ENCODE measurements around the gene INPP5A.
"Not testable (repeated sequence)": the region's sequence is repeated elsewhere in the genome, so short reads cannot be mapped to it uniquely, and the experiment has no call there.

Gene INPP5A

GRCh38 chr10:132776821-132777220, 239.2 kb downstream of the INPP5A start:
- no peak for DNase-seq

DNA sequence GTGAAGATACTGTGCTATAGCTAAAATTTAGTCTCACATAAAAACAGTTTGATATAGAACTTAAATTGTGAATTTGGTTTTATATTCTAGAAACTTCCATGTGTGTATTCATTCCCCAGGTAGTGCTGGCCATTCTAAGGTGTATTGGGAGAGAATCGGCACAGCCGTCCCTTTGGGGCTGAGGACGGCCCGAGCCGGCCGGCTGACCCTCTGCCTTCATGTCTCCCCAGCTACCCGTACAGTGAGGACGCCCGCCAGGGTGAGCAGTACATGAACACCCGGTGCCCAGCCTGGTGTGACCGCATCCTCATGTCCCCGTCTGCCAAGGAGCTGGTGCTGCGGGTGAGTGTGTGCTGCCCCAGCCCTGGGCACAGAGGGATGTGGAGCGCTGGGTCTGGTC, 239.9 kb downstream of the INPP5A start:
- no peak for DNase-seq

DNA sequence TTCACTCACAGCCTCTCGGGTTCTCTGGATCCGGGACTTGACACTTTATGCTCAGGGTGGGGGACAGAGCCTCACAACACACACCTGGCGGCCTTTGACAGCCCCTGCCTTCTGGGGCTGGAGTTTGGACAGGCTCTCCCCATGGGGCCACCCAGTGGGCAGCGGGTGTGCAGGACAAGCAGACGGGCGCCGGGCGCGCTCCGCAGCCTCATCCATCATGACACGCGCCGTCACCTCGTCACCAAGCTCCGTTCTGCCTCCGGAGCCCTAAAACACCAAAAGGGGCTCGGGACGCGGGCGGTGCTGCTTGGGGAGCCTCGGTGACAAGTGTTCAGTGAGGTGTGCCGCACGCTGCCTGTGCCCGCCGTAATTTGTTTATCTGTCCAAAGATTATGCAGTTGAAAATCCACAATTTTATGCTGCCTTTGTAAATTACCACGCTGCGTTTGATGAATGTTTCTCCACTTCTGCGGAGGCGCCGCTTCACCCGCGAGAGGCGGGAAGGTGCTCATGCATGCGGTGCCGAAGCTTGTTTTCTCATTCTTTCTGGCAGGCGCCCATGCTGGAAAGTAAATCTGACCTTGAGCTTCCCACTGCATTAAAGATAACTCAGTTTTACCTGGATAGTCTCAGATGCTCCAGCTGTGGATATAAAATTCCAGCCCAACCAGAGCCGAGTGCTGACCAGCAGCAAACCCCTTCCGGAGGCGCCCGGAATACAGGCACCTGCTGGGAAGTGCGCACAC, 242.1 kb downstream of the INPP5A start:
- DNase-seq, result no peak

GRCh38 chr10:132780356-132780755, 242.8 kb downstream of the INPP5A start:
- DNase-seq, result no peak

DNA sequence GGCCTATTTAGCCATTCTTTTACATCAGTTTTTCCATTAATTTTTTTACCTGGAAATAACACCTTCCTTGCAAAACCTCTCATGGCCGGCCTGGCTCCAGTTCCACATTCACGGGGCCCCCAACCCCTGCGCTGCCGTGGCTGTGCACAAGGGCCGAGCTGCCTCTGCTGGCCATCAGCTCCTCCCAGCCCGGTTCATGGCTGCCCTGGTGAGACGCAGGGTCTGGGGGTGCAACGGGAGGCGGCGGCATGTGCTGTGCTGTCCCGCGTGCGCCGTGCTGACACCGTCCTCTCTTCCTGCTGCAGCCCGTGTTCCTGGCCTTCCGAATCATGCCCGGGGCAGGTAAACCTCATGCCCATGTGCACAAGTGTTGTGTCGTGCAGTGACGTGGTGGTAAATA, 244.0 kb downstream of the INPP5A start:
- no peak for DNase-seq

DNA sequence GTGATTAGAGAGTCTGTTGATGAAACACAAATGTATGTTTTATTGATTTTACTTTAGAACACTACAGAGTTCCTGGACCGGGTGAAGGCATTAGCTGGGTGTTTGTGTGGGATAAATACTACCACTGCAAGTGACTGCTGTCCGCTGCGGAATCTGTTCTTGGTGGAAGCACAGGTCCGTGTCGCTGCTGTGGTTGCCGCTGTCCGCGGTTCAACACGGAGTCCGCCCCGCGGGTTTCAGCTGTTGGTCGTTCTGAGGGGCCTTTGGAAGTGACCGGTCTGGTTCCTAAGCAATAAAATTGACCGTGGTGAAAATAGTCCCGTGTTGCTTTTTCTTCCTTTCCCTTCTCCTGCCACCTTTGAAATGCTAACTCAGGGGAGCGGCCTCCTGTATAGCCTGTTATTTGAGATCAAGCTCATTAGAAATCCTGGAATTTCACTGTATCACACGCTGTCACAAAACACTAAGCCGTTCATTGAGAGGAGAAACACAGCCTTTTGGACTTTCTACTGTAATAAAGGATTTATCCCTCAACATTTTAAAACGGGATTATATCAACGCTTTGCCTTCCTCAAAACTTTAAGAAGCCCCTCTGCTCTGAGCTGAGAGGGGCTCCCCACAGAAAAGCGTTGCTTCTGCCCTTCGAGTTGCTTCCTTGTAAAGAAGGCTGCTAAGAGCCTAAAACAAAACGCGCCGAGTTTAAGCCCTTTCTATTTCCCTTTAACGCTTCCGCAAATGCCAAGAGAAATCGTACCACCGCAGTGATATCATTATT, 245.8 kb downstream of the INPP5A start:
- DNase-seq, result no peak

GRCh38 chr10:132783940-132784865, 246.6 kb downstream of the INPP5A start:
- DNase-seq, result no peak

- no peak for DNase-seq
Observed at GRCh38 chr10:132784866-132785722, 247.5 kb downstream of the INPP5A start.

DNA sequence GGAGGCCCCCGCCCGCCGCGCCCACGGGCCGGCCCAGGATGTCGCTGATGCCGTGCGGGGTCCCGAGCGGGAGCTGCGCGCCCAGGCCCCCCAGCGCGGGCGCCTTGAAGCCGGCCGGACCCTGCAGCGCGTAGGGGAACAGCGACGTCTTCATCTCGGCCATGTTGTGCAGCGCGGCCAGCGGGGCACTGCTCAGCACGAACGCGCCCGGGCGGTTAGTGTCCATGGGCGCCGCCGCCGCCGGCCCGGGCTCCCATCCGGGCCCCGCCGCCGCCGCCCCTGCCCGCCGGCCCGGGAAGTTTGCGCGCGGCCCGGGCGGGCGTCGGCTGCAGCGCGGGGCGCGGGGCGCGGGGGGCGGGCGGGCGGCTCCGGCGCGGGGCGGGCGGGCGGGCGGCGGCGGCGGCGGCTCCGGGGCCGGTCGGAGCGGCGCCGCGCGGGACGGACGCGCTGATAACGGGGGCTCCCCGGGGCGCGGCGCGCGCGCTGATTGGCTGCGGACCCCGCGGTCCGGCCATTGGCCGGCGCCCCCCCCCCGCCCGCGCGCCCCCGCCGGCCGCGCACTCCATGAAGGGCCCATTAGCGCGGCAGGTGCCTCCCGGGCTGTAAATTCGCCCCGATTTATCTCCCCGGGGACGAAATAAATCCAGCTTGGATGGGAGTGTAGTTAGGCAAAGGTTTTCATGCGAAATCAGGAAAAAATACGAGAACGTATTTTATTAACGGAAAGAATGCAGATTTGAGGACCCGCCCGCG, 248.3 kb downstream of the INPP5A start, which contains the start of gene NKX6-2:
Gene NKX6-2 (minus strand): TSS at position 425 of the 753 bp plus-strand sequence. CDS start 199 bp downstream, at position 226.
- DNase-seq, result no peak

- no peak for DNase-seq
Observed at GRCh38 chr10:132786476-132786883, 248.9 kb downstream of the INPP5A start.

- no peak for DNase-seq
Observed at GRCh38 chr10:132786884-132787494, 249.4 kb downstream of the INPP5A start.

- no peak for DNase-seq
Observed at GRCh38 chr10:132787495-132788179, 250.1 kb downstream of the INPP5A start.

- DNase-seq, result no peak
Observed at GRCh38 chr10:132788180-132788830, 250.7 kb downstream of the INPP5A start.

- no peak for DNase-seq
Observed at GRCh38 chr10:132788831-132789219, 251.2 kb downstream of the INPP5A start.

DNA sequence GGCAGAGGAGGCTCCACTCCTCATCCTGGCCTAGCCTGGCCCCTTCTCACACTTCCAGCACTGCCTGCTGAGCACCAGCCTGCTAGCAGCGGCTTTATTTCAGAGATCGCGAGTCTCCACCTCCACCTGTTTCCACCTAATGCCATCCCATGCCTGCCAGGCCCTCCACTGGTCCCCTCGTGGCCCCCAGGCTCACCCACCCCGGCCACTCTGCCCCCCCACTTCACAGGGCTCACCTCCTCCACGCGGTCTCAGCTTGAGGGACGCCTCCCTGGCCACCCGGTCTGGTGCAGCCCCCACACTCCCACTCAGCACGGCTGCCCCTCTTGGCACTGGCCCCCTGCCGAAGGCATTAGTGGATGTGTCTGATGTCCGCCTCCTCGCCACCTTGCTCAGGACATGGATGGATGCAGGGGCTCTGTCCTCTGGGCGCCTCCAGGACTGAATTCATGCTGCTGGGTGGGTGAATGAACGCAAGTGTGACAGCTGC, 252.1 kb downstream of the INPP5A start:
- DNase-seq, result no peak

GRCh38 chr10:132790470-132790869, 252.9 kb downstream of the INPP5A start:
- DNase-seq, result no peak

- DNase-seq, result no peak
Observed at GRCh38 chr10:132790934-132791829, 253.6 kb downstream of the INPP5A start.

DNA sequence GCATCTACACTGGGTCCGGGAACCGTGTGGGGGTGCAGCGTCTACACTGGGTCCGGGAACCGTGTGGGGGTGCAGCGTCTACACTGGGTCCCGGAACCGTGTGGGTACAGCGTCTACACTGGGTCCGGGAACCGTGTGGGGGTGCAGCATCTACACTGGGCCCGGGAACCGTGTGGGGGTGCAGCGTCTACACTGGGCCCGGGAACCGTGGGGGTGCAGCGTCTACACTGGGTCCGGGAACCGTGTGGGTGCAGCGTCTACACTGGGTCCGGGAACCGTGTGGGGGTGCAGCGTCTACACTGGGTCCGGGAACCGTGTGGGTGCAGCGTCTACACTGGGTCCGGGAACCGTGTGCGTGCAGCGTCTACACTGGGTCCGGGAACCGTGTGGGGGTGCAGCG, 254.5 kb downstream of the INPP5A start:
- DNase-seq, result not testable (repeated sequence)

Measured in activated CD4-positive, CD25-positive, alpha-beta regulatory T cell (primary cell).